GM12878 (cell line): ENCODE measurements around the gene TIPRL. TPM values are rescaled to one million over a fixed set of nuclear protein-coding genes. Genes with fewer than 3 reads are reported as not detected.

Experiments used
- ATAC-seq: fragments of 200-7000 bp; cut with Tn5 transposase; 3 replicates; pipeline ENCODE4 v1.9.1; 2020; ENCODE audit warnings: mild to moderate bottlenecking, moderate library complexity
- BruUV-seq: library from RNA; stranded (reverse); fragments of 400-500 nt; replicated peaks from 2 replicates; lab custom pipeline; 2021; lab: Mats Ljungman, UMichigan
- CTCF ChIA-PET: fragments of 300-600 bp; sonication (Branson Sonifier 250); formaldehyde crosslinking; extraction: SDS; loops from one replicate; lab custom pipeline; 2021; ENCODE audit warnings: inconsistent platforms; lab: Yijun Ruan, JAX
- POLR2A ChIA-PET: fragments of 350-600 bp; formaldehyde crosslinking; extraction: SDS; loops from one replicate; lab custom pipeline; 2021; ENCODE audit warnings: inconsistent platforms; lab: Charles Lee
- RAD21 ChIA-PET: fragments of 300-600 bp; sonication (Branson Sonifier 250); formaldehyde crosslinking; loops from one replicate; lab custom pipeline; 2023; ENCODE audit warnings: antibody characterized with exemption; ENCODE audit not compliant: unreplicated experiment; lab: Charles Lee
- SMC1A ChIA-PET: fragments of 300-600 bp; sonication (Branson Sonifier 250); formaldehyde crosslinking; loops from one replicate; lab custom pipeline; 2023; ENCODE audit not compliant: unreplicated experiment, uncharacterized antibody; lab: Charles Lee
- DNase-seq: peaks from one replicate; pipeline ENCODE4 v3.0.0-alpha.2; 2011; ENCODE audit warnings: low read depth, low spot score
- FAIRE-seq: peaks from 3 replicates; lab custom pipeline; 2011; peaks lifted over from hg19 to GRCh38; lab: Jason Lieb, UNC
- H2AFZ ChIP-seq: 2 replicates; pipeline ENCODE4 v1.6.0; 2011; ENCODE audit warnings: low read depth, low read length, control low read depth; ENCODE audit not compliant: control insufficient read depth
- H3K27ac ChIP-seq: 2 replicates; pipeline ENCODE4 v1.5.1; 2011; ENCODE audit warnings: control low read depth; ENCODE audit not compliant: control insufficient read depth, insufficient read depth
- H3K27me3 ChIP-seq, 2 experiments: replicated peaks in 1 of 2; 2 replicates each; pipeline versions ENCODE4 v1.6.0 to v1.6.1; 2011; ENCODE audit warnings: low read length in 1 of 2; ENCODE audit not compliant: control insufficient read depth in 2 of 2, insufficient read depth in 2 of 2
- H3K36me3 ChIP-seq, 2 experiments: 2 replicates each; pipeline ENCODE4 v1.5.1; 2011; ENCODE audit warnings: low read length in 1 of 2; ENCODE audit not compliant: control insufficient read depth in 2 of 2, insufficient read depth in 2 of 2
- H3K4me1 ChIP-seq: 2 replicates; pipeline ENCODE4 v1.6.1; 2011; ENCODE audit warnings: mild to moderate bottlenecking, low read length, moderate library complexity, mixed read lengths; ENCODE audit not compliant: control insufficient read depth, insufficient read depth
- H3K4me2 ChIP-seq: 2 replicates; pipeline ENCODE4 v1.6.0; 2011; ENCODE audit warnings: control low read depth; ENCODE audit not compliant: control insufficient read depth, insufficient read depth
- H3K4me3 ChIP-seq: fragments of 200-600 bp; sonication (generic); 2 replicates; pipeline ENCODE4 v1.5.1; 2016
- H3K79me2 ChIP-seq: 2 replicates; pipeline ENCODE4 v1.6.0; 2011; ENCODE audit warnings: low read length; ENCODE audit not compliant: control insufficient read depth, insufficient read depth
- H3K9ac ChIP-seq: 2 replicates; pipeline ENCODE4 v1.8.0; 2011; ENCODE audit warnings: low read length, control low read depth, mixed read lengths; ENCODE audit not compliant: control insufficient read depth, insufficient read depth
- H3K9me3 ChIP-seq: replicated peaks from 3 replicates; pipeline ENCODE4 v1.5.1; 2011; ENCODE audit warnings: mild to moderate bottlenecking, low read length; ENCODE audit not compliant: control insufficient read depth, insufficient read depth
- H4K20me1 ChIP-seq: 2 replicates; pipeline ENCODE4 v1.6.0; 2011; ENCODE audit not compliant: control insufficient read depth, insufficient read depth
- CBFB ChIP-seq: IDR thresholded peaks from 2 replicates; pipeline ENCODE4 v1.6.1; 2016; ENCODE audit warnings: antibody characterized with exemption, low read depth
- CHD1 ChIP-seq: IDR thresholded peaks from 2 replicates; pipeline ENCODE4 v1.6.1; 2012; ENCODE audit warnings: low read depth, low read length, improper control_type of control experiment
- FOXK2 ChIP-seq: fragments of 450-650 bp; IDR thresholded peaks from 2 replicates; pipeline ENCODE4 v1.6.1; 2017; ENCODE audit warnings: mild to moderate bottlenecking, moderate library complexity
- HDAC2 ChIP-seq: fragments of 200-600 bp; sonication (generic); IDR thresholded peaks from 2 replicates; pipeline ENCODE4 v1.6.1; 2017
- IRF4 ChIP-seq: IDR thresholded peaks from 2 replicates; pipeline ENCODE4 v1.6.1; 2011; ENCODE audit warnings: low read depth, low read length
- KAT2A ChIP-seq: conservative IDR thresholded peaks from 2 replicates; pipeline ENCODE4 v1.6.1; 2011; ENCODE audit warnings: low read depth, low read length; ENCODE audit not compliant: control insufficient read depth
- MEF2A ChIP-seq: IDR thresholded peaks from 2 replicates; pipeline ENCODE4 v1.6.1; 2011; ENCODE audit warnings: low read depth, mild to moderate bottlenecking, low read length, moderate library complexity; ENCODE audit not compliant: insufficient read depth
- MTA2 ChIP-seq: fragments of 450-650 bp; IDR thresholded peaks from 2 replicates; pipeline ENCODE4 v1.6.1; 2016; ENCODE audit warnings: low read depth, mild to moderate bottlenecking, moderate library complexity
- MTA3 ChIP-seq: IDR thresholded peaks from 2 replicates; pipeline ENCODE4 v1.6.1; 2012; ENCODE audit warnings: low read length, inconsistent platforms, borderline replicate concordance
- MXI1 ChIP-seq: fragments of 150-350 bp; IDR thresholded peaks from 2 replicates; pipeline ENCODE4 v1.6.1; 2011; ENCODE audit warnings: low read depth, mild to moderate bottlenecking, inconsistent platforms, low read length, improper control_type of control experiment
- NFYB ChIP-seq: IDR thresholded peaks from 2 replicates; pipeline ENCODE4 v1.6.1; 2011; ENCODE audit warnings: low read depth, mild to moderate bottlenecking, low read length, improper control_type of control experiment, moderate library complexity; ENCODE audit not compliant: insufficient read depth
- NR2F1 ChIP-seq: fragments of 450-650 bp; conservative IDR thresholded peaks from 2 replicates; pipeline ENCODE4 v1.6.1; 2017; ENCODE audit warnings: mild to moderate bottlenecking
- POLR2AphosphoS2 ChIP-seq: IDR thresholded peaks from 2 replicates; pipeline ENCODE4 v1.6.1; 2011; ENCODE audit warnings: low read depth, mild to moderate bottlenecking, low read length, improper control_type of control experiment, moderate library complexity
- RAD21 ChIP-seq: IDR thresholded peaks from 2 replicates; pipeline ENCODE4 v1.6.1; 2011; ENCODE audit warnings: mild to moderate bottlenecking, low read depth, low read length, moderate library complexity; ENCODE audit not compliant: insufficient read depth
- RUNX3 ChIP-seq: IDR thresholded peaks from 2 replicates; pipeline ENCODE4 v1.6.1; 2012; ENCODE audit warnings: low read length, inconsistent platforms
- SMAD5 ChIP-seq: IDR thresholded peaks from 2 replicates; pipeline ENCODE4 v1.6.1; 2016; ENCODE audit warnings: antibody characterized with exemption, low read depth
- SP1 ChIP-seq: IDR thresholded peaks from one replicate; pipeline ENCODE4 v1.6.1; 2011; ENCODE audit warnings: low read depth, low read length
- SREBF1 ChIP-seq: IDR thresholded peaks from 2 replicates; pipeline ENCODE4 v1.6.1; 2012; ENCODE audit warnings: mild to moderate bottlenecking, low read length
- SREBF2 ChIP-seq: IDR thresholded peaks from 2 replicates; pipeline ENCODE4 v1.6.1; 2012; ENCODE audit warnings: mild to moderate bottlenecking, low read length
- STAT3 ChIP-seq: IDR thresholded peaks from 2 replicates; pipeline ENCODE4 v1.6.1; 2011; ENCODE audit warnings: low read depth, low read length, improper control_type of control experiment
- TCF12 ChIP-seq: IDR thresholded peaks from 2 replicates; pipeline ENCODE4 v1.6.1; 2011; ENCODE audit warnings: low read depth, mild to moderate bottlenecking, low read length
- ZNF274 ChIP-seq: IDR thresholded peaks from one replicate; pipeline ENCODE4 v1.8.0; 2011; ENCODE audit not compliant: insufficient read length, insufficient read depth
- ZZZ3 ChIP-seq: IDR thresholded peaks from 2 replicates; pipeline ENCODE4 v1.6.1; 2011; ENCODE audit warnings: low read depth; ENCODE audit not compliant: control insufficient read depth, insufficient read length
- in situ Hi-C: fragments of 300-500 bp; cut with MboI; formaldehyde crosslinking; loops from 9 replicates; pipeline ENCODE4 v1.14.3; 2018; ENCODE audit warnings: mixed read lengths
- intact Hi-C: fragments of 100-400 bp; cut with micrococcal nuclease; formaldehyde crosslinking; loops from one replicate; pipeline ENCODE4 v1.14.2; 2022; ENCODE audit not compliant: unreplicated experiment
- polyA plus RNA-seq, 11 experiments: library from polyadenylated mRNA; depleted of rRNA in 4 of 11; unstranded in 6 of 11; stranded (reverse) in 5 of 11; fragments of >200 nt; fragmentation: Nextera tagmentation in 4 of 11; fragmentation: Illumina TruSeq in 1 of 11; extraction: Ambion mirVana in 4 of 11; extraction: Trizol in 1 of 11; gene quantifications; 1 replicate in 1 of 11; 2 replicates in 10 of 11; pipeline versions ENCODE4 v1.2.1 to v1.2.3, GENCODE V29; 2011 to 2016; ENCODE audit warnings: inconsistent platforms in 2 of 11, missing spikeins in 2 of 11, low read depth in 1 of 11
- total RNA-seq, 4 experiments: library from RNA; depleted of rRNA in 3 of 4; stranded (reverse); fragments of >200 nt in 3 of 4; fragmentation: Illumina TruSeq in 1 of 4; extraction: Trizol in 1 of 4; gene quantifications; 2 replicates each; pipeline versions ENCODE4 v1.2.1 to v1.2.3, GENCODE V29; 2013 to 2021
- TF ChIP-seq, protein P1 (sequence below): fragments of 450-650 bp; IDR thresholded peaks from 2 replicates; pipeline ENCODE4 v1.6.1; 2017; ENCODE audit warnings: borderline replicate concordance
- TF ChIP-seq, protein P2 (sequence below): IDR thresholded peaks from 2 replicates; pipeline ENCODE4 v1.6.1; 2012; ENCODE audit warnings: low read length, inconsistent platforms

TIPRL gene
- total and polyA plus RNA-seq, 10 of the 15 experiments (the other 5 are each of a cell fraction or from before 2014, with no cell fraction given): 36.4 to 72.1 (median 49.9) TPM

DNA sequence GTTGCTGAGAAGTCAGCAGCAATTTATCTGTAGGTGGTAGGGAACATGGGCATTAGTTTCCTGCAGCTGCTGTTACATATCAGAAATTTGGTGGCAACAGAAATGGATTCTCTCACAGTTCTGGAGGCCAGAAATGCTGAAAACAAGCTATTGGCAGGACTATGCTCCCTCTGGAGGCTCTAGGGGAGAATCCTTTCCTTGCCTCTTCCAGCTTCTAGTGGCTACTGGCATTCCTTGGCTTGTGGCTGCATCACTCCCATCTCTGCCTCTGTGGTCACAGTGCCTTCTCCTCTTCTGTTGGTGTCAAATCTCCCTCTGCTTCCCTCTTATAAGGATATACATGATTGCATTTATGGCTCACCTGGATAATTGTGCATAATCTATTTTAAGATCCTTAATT lies 44.5 kb downstream of the TIPRL start (continued):
- TF ChIP-seq, protein P1, sequence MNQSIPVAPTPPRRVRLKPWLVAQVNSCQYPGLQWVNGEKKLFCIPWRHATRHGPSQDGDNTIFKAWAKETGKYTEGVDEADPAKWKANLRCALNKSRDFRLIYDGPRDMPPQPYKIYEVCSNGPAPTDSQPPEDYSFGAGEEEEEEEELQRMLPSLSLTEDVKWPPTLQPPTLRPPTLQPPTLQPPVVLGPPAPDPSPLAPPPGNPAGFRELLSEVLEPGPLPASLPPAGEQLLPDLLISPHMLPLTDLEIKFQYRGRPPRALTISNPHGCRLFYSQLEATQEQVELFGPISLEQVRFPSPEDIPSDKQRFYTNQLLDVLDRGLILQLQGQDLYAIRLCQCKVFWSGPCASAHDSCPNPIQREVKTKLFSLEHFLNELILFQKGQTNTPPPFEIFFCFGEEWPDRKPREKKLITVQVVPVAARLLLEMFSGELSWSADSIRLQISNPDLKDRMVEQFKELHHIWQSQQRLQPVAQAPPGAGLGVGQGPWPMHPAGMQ: no peak
- TF ChIP-seq SP1 (no peak), NFYB (no peak), ZNF274 (no peak), CHD1 (no peak)

DNA sequence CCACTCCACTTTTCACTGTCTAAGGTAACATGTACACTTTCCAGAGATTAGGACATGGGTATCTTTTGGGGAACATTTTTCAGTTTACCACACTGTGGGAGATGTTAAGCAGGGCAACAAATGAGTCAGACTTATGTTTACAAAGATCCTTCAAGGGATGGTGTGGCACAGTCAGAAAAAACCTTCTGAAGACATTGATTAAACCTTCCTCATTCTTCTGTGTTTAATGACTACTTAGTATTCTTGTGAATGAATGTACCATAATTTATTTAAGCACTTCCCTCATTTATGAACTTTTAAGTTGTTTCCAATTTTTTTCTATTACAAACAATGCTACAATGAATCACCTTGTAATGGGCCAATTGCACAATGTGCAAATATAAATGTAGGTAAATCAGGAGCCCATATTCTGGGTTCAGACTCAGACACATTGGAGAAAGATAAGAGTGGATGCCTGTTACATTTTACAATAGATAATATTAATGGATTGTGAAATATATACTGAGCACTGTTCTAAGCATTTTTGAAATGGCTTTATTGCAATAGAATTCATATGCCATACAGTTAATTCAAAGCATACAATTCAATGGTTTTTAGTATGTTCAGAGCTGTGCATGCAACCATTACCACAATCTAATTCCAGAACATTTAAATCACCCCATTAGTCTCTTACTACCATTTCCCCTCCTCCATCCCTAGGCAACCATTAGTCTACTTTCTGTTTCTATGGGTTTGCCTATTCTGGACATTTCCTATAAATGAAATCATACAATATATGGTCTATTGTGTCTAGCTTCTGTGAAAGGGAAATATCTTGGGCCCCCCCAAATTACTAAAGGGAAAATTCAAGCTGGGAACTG lies 45.1 kb downstream of the TIPRL start:
- ChIA-PET CTCF (interaction anchor here (0.9 to 3.8 kb wide), 3 partner anchors 11 to 138 kb away, joined by 3 to 38 read pairs (median 4); no protein-coding TSS in a partner anchor), SMC1A (interaction anchor here (1.2 kb wide), 1 partner anchor 12 kb away, joined by 4 read pairs; no protein-coding TSS in a partner anchor), RAD21 (no interaction called here), POLR2A (no interaction called here)
- Histone ChIP-seq H4K20me1 (no peaks in the 10 kb centered on the region), H3K4me1 (peaks cover 18% of the 10 kb centered on the region), H3K4me3 (no peak overlapping the region), H3K9ac (no peak overlapping the region), H3K9me3 (no peaks in the 10 kb centered on the region; the same call in 2 of the 3 replicates), H3K27ac (no peak overlapping the region), H3K4me2 (no peak overlapping the region), H3K79me2 (peaks cover 31% of the 10 kb centered on the region), H2AFZ (no peak overlapping the region), H3K27me3 (no peaks in the 10 kb centered on the region), H3K36me3 (no peaks in the 10 kb centered on the region)
- BruUV-seq: no TSS peak
- ATAC-seq (no peak), DNase-seq (no peak), FAIRE-seq (no peak)
- in situ Hi-C loops (no loop called here), intact Hi-C loops (no loop called here)
- TF ChIP-seq RUNX3 (no peak), SMAD5 (no peak), HDAC2 (no peak), MTA2 (no peak), POLR2AphosphoS2 (no peak), IRF4 (no peak), ZZZ3 (no peak), SREBF1 (no peak), MXI1 (no peak), MTA3 (no peak), RAD21 (no peak), NR2F1 (no peak), SREBF2 (no peak), KAT2A (no peak), TCF12 (no peak), CBFB (no peak), FOXK2 (no peak), STAT3 (no peak), MEF2A (no peak)
- TF ChIP-seq, protein P2, sequence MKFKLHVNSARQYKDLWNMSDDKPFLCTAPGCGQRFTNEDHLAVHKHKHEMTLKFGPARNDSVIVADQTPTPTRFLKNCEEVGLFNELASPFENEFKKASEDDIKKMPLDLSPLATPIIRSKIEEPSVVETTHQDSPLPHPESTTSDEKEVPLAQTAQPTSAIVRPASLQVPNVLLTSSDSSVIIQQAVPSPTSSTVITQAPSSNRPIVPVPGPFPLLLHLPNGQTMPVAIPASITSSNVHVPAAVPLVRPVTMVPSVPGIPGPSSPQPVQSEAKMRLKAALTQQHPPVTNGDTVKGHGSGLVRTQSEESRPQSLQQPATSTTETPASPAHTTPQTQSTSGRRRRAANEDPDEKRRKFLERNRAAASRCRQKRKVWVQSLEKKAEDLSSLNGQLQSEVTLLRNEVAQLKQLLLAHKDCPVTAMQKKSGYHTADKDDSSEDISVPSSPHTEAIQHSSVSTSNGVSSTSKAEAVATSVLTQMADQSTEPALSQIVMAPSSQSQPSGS: no peak
